ENCODE results near the gene KCTD5.

The KCTD5 gene

GRCh38 chr16:2698103-2698870 is 16.0 kb downstream of the KCTD5 start:
- DNase-seq = no peak

GRCh38 chr16:2698965-2699750 is 16.8 kb downstream of the KCTD5 start:
- no peak for DNase-seq

GRCh38 chr16:2699791-2700600 is 17.7 kb downstream of the KCTD5 start:
- DNase-seq = no peak

DNA sequence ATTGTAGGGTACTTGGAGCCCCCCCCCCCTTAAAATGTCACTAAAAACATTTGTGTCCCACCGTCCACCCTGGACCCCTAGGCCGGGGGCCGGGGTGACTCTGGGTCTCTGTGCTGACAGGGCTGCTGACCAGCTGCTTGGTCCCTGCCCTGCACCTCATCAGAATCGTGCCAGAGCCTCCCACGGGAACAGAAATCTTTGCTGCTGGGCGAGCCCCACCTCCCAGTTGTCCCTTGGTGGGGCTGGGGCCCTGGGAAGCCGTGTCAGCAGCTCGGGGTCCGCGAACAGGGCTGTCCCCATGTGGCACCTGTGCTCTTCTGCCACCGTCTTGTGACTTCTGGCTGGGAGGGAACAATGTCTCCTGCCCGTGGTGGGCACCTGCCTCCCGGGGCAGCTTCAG is 18.5 kb downstream of the KCTD5 start:
- no peak for DNase-seq

DNA sequence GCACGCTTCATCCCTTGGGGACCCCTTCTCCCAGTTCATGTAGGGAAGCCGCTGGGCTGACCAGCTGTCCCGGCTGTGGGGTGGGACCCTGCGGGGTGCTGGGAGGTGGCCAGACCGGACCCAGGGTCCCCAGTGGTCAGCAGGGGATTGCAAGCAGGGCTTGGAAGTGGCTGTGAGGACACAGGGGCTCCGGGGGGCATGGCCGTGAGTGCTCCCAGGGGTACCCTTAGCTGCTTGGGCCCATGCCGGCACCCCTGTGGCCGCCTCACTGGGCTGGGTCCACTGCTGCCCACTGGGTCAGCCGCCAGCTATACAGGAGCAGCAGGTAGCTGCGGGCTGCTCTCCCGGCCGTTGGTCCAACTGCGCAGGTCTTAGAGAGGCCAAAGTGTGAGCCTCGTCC is 18.9 kb downstream of the KCTD5 start:
- DNase-seq = no peak

DNA sequence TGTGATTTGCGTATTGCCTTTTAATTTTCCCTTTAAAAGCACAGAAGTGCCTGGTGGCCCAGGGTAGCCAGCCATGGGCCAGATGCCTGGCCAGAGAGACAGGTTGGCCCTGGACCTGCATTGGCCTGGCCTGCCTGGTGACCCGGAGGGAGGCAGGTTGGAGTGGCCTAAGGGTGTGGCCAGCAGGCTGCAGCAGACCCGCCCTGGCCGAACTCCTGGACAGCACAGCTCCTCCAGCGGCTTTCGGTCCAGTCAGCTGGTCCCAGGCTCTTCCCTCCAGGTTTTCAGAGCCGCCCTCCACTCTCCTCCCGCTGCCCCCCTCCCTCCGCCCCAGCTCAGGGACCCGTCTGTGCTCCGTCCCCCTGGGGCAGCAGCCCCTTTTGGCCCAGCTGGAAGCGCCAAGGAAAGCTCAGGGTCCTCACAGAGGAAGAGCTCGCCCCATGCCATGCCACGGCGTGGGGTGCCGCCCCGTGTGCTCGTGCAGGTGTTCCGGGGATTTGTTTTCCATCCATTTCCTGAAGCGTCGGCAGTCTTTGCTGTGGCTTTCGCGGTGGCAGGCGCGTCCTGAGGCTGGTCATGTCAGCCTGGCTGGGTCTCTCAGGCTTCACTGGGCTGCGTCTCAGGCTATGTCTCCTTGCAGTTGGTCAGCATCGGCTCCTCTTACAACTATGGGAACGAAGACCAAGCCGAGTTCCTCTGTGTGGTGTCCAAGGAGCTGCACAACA is 19.6 kb downstream of the KCTD5 start:
- DNase-seq = no peak

GRCh38 chr16:2702438-2702825 is 20.1 kb downstream of the KCTD5 start:
- no peak for DNase-seq

DNA sequence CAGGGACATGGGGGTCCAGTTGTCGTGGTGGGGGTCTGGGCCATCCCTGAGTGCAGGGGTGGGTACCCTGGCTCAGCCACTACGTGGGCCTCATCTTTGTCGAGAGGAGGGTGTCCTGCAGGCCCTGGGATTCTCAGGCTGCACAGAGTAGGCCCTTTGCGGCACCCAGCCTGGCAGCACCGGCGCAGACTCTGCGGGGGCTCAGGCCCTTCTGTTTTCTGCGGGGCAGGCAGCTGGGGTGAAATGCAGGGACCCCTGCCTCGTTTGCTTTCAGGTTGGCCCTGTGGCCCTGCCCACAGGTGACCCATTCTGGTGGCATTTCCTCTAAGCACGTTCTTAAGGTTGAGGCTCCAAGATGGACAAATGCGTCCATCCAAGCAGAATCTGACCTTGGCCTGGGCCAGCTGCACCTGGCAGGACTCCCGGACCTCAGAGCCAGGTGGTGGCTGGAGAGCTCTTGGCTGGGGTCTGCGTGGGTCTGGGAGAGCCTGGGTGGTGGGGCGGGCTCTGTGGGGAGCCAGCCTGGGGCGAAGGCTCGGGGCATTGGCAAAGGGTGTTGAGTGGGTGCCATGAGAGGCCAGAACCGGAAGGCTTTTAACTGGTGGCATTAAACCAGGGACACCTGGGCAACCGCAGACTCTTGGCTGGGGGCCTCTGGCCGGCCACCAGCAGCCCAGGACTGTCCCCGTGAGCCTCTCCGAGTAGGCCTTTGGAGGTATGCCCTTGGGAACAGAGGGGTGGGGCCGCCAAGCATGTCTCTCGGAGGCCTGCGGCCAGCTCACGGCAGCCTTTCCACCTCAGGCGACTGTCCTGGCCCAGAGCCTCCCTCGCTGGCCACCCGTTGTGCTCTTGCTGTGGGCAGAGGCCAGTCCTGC is 20.8 kb downstream of the KCTD5 start:
- DNase-seq = no peak

- no peak for DNase-seq
Measured at GRCh38 chr16:2704166-2704982, 22.1 kb downstream of the KCTD5 start.

- DNase-seq = no peak
Measured at GRCh38 chr16:2704983-2705275, 22.6 kb downstream of the KCTD5 start.

DNA sequence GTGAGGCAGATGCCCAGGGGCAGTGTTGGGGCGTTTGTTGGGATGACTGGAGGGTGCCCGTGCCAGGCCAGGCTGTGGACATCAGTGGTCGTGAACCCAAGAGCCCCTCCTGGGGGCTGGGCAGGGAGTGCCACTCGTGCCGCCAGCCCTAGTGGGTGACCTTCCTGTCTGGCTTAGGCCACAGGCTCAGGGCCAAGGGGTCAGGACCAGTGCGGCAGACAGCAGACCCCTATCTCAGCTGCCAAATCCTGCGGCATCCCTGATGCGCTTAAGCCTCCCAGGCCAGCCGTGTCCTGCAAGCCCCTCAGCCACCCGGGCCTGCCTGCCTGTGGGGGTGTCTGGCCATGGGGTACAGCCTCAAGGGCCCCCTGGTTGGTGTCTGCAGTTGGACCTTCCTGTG is 23.0 kb downstream of the KCTD5 start:
- no peak for DNase-seq

DNA sequence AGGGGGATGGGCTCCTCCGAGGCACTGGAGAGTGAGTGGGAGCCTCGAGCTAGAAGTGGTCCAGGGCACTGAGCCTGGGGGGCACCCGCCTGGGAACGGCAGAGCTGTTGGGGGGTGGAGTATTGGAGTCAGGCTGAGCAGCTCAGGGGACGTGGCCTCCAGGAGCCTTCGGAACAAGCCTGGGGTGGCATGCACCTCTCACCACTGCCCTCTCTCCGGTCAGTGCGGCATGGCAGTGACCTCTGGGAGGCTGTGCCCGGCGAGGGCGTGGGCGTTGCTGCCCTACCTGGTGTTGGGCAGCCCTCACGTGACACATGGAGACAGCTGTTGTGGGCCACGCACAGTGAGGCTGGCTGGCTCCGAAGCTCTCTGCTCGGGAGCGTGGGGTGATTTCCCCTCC is 23.8 kb downstream of the KCTD5 start:
- DNase-seq = no peak

DNA sequence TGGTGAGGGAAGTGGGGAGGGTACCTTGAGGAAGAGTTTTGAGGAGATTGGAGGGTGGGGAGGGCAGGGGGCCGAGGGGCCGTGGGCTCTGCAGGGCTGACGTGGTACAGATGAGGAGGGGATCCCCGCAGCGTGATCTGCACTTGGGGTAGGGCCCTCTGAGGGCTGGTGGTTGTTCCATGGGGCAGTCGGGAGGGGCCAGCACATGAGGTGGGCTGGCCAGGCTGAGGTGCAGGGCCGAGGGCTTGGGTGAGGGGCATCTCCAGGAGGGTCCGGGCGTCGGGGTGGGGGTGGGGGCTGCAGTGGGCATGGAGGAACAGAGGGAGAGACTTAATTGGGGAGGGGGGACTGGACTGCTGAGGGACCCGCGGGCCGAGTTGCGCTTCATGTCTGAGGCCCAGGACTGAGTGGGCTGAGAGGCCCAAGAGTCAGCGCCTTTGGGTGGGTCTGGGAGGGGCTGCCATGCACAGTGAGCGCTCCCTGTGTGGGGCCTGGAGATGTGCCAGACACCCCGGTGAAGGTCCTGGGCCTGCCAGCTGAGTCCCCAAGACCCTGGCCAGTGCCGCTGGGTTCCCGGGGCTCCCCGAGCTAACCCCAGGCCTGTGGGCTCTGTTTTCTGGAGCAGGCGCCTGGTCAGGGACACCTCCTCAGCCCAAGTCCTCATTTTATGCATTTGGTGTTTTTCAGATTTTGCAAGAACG is 24.4 kb downstream of the KCTD5 start:
- DNase-seq = no peak

DNA sequence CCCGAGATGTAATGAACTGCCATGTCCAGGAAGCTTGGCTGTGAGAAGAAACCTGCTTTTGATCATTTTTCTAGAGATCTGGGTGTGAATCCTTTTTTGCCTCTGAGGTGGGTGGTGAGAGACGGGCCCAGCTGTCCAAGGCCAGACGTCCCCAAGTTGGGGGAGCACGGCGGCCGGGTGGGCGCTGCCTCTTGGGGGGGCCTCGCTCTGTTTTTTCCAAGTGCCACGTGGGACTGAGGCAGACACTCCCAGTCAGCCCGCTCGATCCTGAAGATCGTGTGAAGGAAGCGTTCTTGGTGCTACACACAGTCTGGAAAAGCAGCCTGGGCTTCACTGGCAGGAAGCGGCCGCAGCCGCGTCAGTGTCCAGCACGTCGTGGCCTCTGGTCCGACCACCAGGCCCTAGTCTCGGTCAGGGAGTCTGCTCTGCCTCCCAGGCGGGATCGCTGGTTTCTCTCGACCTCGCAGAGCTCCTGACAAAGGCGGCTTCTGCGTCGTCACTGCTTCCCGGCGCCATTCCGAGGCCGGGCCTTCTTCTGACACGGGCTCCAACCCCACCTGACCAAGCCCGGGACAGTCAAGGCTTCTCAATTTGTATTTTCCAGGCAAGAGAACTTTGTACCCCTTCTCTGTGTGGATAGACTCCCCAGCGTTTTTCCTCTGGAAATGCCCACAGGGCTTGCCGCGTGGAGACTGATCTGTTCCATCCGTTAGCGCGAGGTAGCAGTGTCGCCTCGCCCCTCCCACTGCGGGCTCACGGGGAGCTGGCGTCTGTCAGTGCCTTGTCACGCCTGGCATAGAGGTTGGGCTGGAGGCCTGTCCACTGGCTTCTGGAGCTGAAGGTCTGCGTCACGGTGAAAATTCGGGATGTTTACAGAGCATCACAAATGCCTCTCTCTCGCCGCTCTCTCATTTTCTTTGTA is 25.3 kb downstream of the KCTD5 start:
- DNase-seq = no peak

- no peak for DNase-seq
Measured at GRCh38 chr16:2708290-2708639, 25.9 kb downstream of the KCTD5 start.

GRCh38 chr16:2708955-2709587 is 26.7 kb downstream of the KCTD5 start:
- no peak for DNase-seq

DNA sequence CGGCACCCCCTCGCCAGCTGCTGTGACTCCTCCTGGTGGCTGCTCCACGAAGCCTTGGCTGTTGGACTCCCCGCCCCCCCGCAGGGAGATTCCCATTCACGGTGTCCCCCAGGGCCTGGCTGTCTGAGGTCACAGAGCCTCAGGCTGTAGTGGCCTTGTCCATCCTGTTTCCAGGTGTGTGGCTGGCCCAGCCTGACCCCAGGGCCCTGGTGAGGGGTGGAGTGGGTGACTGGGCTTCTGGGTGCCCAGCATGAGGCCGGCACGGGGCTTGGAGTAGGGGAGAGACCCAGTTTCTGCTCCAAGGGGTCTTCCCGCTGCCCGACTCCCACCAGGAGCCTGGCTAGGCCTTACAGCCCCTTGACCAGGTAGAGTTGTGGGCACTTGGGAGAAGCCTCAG is 27.3 kb downstream of the KCTD5 start:
- no peak for DNase-seq

GRCh38 chr16:2710021-2710710 is 27.8 kb downstream of the KCTD5 start:
- DNase-seq = no peak
